Liver (tissue), 9 donors: ENCODE measurements around the gene SMARCC1. TPM values are rescaled to one million over a fixed set of nuclear protein-coding genes. Genes with fewer than 3 reads are reported as not detected.

Experiments
- DNase-seq: peaks from one replicate; pipeline ENCODE4 v3.0.0-alpha.2; 2017; ENCODE audit warnings: low spot score
- H3K27ac ChIP-seq, 2 donors: one replicate each; pipeline ENCODE4 v1.7.0; 2013; ENCODE audit warnings: inconsistent platforms in 2 of 2, low read length in 2 of 2, control low read depth in 1 of 2, low read depth in 1 of 2, mild to moderate bottlenecking in 1 of 2
- H3K27me3 ChIP-seq, 4 donors: one replicate each; pipeline versions ENCODE4 v1.6.1 to v1.7.0; 2013; ENCODE audit warnings: low read length in 3 of 4, inconsistent platforms in 1 of 4, mild to moderate bottlenecking in 1 of 4, moderate library complexity in 1 of 4; ENCODE audit not compliant: control insufficient read depth in 4 of 4, insufficient read depth in 4 of 4
- H3K36me3 ChIP-seq, 4 donors: one replicate each; pipeline versions ENCODE4 v1.6.1 to v1.7.0; 2013; ENCODE audit warnings: low read length in 3 of 4, mild to moderate bottlenecking in 3 of 4, low read depth in 1 of 4, moderate library complexity in 1 of 4; ENCODE audit not compliant: control insufficient read depth in 4 of 4, insufficient read depth in 3 of 4
- H3K4me1 ChIP-seq, 4 donors: one replicate each; pipeline versions ENCODE4 v1.6.1 to v1.7.0; 2013; ENCODE audit warnings: low read length in 3 of 4, mild to moderate bottlenecking in 3 of 4, moderate library complexity in 1 of 4; ENCODE audit not compliant: control insufficient read depth in 4 of 4, insufficient read depth in 4 of 4
- H3K4me3 ChIP-seq, 3 donors: one replicate each; pipeline versions ENCODE4 v1.6.1 to v1.7.0; 2013; ENCODE audit warnings: low read length in 3 of 3, control low read depth in 1 of 3, low read depth in 1 of 3, mild to moderate bottlenecking in 1 of 3
- H3K9ac ChIP-seq, 2 donors: one replicate each; pipeline ENCODE4 v1.7.0; 2013; ENCODE audit warnings: low read length in 2 of 2, mild to moderate bottlenecking in 2 of 2, moderate library complexity in 2 of 2, control low read depth in 1 of 2, low read depth in 1 of 2
- H3K9me3 ChIP-seq, 4 donors: one replicate each; pipeline versions ENCODE4 v1.6.1 to v1.7.0; 2013; ENCODE audit warnings: low read length in 3 of 4; ENCODE audit not compliant: control insufficient read depth in 4 of 4
- EGR1 ChIP-seq, 2 donors: IDR thresholded peaks; 2 replicates each; pipeline ENCODE4 v1.6.1; 2016 to 2018; ENCODE audit warnings: antibody characterized with exemption in 2 of 2, low read depth in 2 of 2
- FOXA1 ChIP-seq: IDR thresholded peaks from 2 replicates; pipeline ENCODE4 v1.6.1; 2016; ENCODE audit warnings: antibody characterized with exemption
- FOXA2 ChIP-seq: IDR thresholded peaks from 2 replicates; pipeline ENCODE4 v1.6.1; 2016; ENCODE audit warnings: antibody characterized with exemption
- GABPA ChIP-seq, 2 donors: IDR thresholded peaks in 1 of 2; conservative IDR thresholded peaks in 1 of 2; 2 replicates each; pipeline ENCODE4 v1.6.1; 2016; ENCODE audit warnings: antibody characterized with exemption in 2 of 2, mild to moderate bottlenecking in 1 of 2, moderate library complexity in 1 of 2
- HNF4A ChIP-seq, 2 donors: conservative IDR thresholded peaks; 2 replicates each; pipeline ENCODE4 v1.6.1; 2016; ENCODE audit warnings: antibody characterized with exemption in 2 of 2, mild to moderate bottlenecking in 2 of 2
- HNF4G ChIP-seq: IDR thresholded peaks from 2 replicates; pipeline ENCODE4 v1.6.1; 2016; ENCODE audit warnings: antibody characterized with exemption
- JUND ChIP-seq, 2 donors: IDR thresholded peaks; 2 replicates each; pipeline ENCODE4 v1.6.1; 2016; ENCODE audit warnings: antibody characterized with exemption in 2 of 2
- MAX ChIP-seq: IDR thresholded peaks from 2 replicates; pipeline ENCODE4 v1.6.1; 2016; ENCODE audit warnings: antibody characterized with exemption
- NR2F2 ChIP-seq: IDR thresholded peaks from 2 replicates; pipeline ENCODE4 v1.6.1; 2016; ENCODE audit warnings: antibody characterized with exemption
- RAD21 ChIP-seq, 2 donors: IDR thresholded peaks; 2 replicates each; pipeline ENCODE4 v1.6.1; 2016; ENCODE audit warnings: antibody characterized with exemption in 2 of 2, mild to moderate bottlenecking in 2 of 2
- REST ChIP-seq: IDR thresholded peaks from 2 replicates; pipeline ENCODE4 v1.6.1; 2016; ENCODE audit warnings: antibody characterized with exemption, mild to moderate bottlenecking
- RXRA ChIP-seq, 2 donors: IDR thresholded peaks; 2 replicates each; pipeline ENCODE4 v1.6.1; 2017 to 2018; ENCODE audit warnings: antibody characterized with exemption in 2 of 2, mild to moderate bottlenecking in 1 of 2
- SP1 ChIP-seq: IDR thresholded peaks from 2 replicates; pipeline ENCODE4 v1.6.1; 2018; ENCODE audit warnings: antibody characterized with exemption, mild to moderate bottlenecking
- TAF1 ChIP-seq: conservative IDR thresholded peaks from 2 replicates; pipeline ENCODE4 v1.6.1; 2016; ENCODE audit warnings: antibody characterized with exemption, mild to moderate bottlenecking
- YY1 ChIP-seq: IDR thresholded peaks from 2 replicates; pipeline ENCODE4 v1.6.1; 2016; ENCODE audit warnings: antibody characterized with exemption, mild to moderate bottlenecking
- WGBS: extraction: QIAGEN DNeasy Blood & Tissue Kit; methylation state at CpG from one replicate; pipeline ENCODE4 v1.1.7; 2013; 5-methylcytosine and 5-hydroxymethylcytosine counted together
- polyA plus RNA-seq, 2 donors: library from polyadenylated mRNA; stranded (reverse) in 1 of 2; unstranded in 1 of 2; fragments of 200-250 nt in 1 of 2; fragments of >200 nt in 1 of 2; fragmentation: Nextera tagmentation in 1 of 2; extraction: Ambion mirVana in 1 of 2; gene quantifications; one replicate each; pipeline versions ENCODE4 v1.2.1 to v1.2.3, GENCODE V29; 2013 to 2015
- total RNA-seq, 2 donors: library from RNA; depleted of rRNA; stranded (reverse); fragments of >200 nt; gene quantifications; one replicate each; pipeline ENCODE4 v1.2.3, GENCODE V29; 2014
- TF ChIP-seq, protein P1 (sequence below): IDR thresholded peaks from 2 replicates; pipeline ENCODE4 v1.6.1; 2016; ENCODE audit warnings: antibody characterized with exemption
- TF ChIP-seq, protein P2 (sequence below): IDR thresholded peaks from 2 replicates; pipeline ENCODE4 v1.6.1; 2016; ENCODE audit warnings: antibody characterized with exemption
- TF ChIP-seq, protein P3 (sequence below): fragments of 150-350 bp; IDR thresholded peaks from 2 replicates; pipeline ENCODE4 v1.5.1; 2017; ENCODE audit warnings: improper control_type of control experiment, low read depth, low read length; ENCODE audit not compliant: missing input control
- donor health status: healthy.
- donor health status: healthy.
- donor health status: healthy.
- donor health status: healthy.
- donor health status: healthy.

SMARCC1 gene
- total and polyA plus RNA-seq, 4 donors = 6.6 to 19.8 (median 12.6) TPM

GRCh38 chr3:47604145-47604544 is 177.5 kb downstream of the SMARCC1 start (continued):
- no peak for TF ChIP-seq GABPA (IDR thresholded peaks at IDR 0.05 in 1 of 2, conservative IDR thresholded peaks at IDR 0.05 in 1 of 2)
- TF ChIP-seq RXRA (IDR thresholded peaks at IDR 0.05) = no peak
- TF ChIP-seq JUND (IDR thresholded peaks at IDR 0.05) = no peak
- no peak for TF ChIP-seq FOXA1
- TF ChIP-seq, protein P1, sequence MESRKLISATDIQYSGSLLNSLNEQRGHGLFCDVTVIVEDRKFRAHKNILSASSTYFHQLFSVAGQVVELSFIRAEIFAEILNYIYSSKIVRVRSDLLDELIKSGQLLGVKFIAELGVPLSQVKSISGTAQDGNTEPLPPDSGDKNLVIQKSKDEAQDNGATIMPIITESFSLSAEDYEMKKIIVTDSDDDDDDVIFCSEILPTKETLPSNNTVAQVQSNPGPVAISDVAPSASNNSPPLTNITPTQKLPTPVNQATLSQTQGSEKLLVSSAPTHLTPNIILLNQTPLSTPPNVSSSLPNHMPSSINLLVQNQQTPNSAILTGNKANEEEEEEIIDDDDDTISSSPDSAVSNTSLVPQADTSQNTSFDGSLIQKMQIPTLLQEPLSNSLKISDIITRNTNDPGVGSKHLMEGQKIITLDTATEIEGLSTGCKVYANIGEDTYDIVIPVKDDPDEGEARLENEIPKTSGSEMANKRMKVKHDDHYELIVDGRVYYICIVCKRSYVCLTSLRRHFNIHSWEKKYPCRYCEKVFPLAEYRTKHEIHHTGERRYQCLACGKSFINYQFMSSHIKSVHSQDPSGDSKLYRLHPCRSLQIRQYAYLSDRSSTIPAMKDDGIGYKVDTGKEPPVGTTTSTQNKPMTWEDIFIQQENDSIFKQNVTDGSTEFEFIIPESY = no peak
- TF ChIP-seq SP1 = no peak

DNA sequence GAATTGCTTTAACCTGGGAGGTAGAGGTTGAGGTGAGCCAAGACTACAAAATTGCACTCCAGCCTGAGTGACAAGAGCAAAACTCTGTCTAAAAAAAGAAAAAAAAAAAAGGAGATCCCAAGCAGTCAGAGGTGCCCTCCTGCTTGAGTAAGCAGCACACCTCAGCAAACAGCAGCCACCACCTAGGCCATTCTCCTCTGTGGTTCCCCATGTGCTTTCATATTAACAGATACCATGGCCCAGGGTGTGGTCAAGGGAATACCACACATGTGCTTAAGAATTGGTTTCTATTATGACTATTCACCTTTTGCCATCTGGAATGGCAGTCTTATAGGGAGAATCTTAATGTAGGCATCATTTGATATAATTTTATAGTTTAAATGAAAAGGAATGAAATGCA is 178.4 kb downstream of the SMARCC1 start:
- Histone ChIP-seq H3K9me3 (no peaks in the 10 kb centered on the region), H3K27ac (no peak overlapping the region), H3K36me3 (peaks cover 5 to 28% (median 20%) of the 10 kb centered on the region in 4 donors), H3K9ac (no peak overlapping the region), H3K27me3 (no peaks in the 10 kb centered on the region), H3K4me3 (no peak overlapping the region), H3K4me1 (no peaks in the 10 kb centered on the region)
- DNase-seq = no peak
- TF ChIP-seq FOXA2 = no peak
- TF ChIP-seq, protein P2, sequence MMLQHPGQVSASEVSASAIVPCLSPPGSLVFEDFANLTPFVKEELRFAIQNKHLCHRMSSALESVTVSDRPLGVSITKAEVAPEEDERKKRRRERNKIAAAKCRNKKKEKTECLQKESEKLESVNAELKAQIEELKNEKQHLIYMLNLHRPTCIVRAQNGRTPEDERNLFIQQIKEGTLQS = no peak
- TF ChIP-seq YY1 = no peak

GRCh38 chr3:47601281-47601680 is 180.4 kb downstream of the SMARCC1 start:
- no peak overlapping the region for H3K4me3 ChIP-seq
- H3K4me1 ChIP-seq = no peaks in the 10 kb centered on the region
- H3K9ac ChIP-seq = no peak overlapping the region
- TF ChIP-seq GABPA (IDR thresholded peaks at IDR 0.05 in 1 of 2, conservative IDR thresholded peaks at IDR 0.05 in 1 of 2) (no peak), SP1 (no peak), TAF1 (no peak), EGR1 (IDR thresholded peaks at IDR 0.05; ENCODE audit: low read depth in 2 of 2) (no peak), REST (no peak), YY1 (no peak), NR2F2 (no peak), HNF4A (conservative IDR thresholded peaks at IDR 0.05) (no peak), MAX (no peak), FOXA2 (no peak), FOXA1 (no peak), RXRA (IDR thresholded peaks at IDR 0.05) (no peak), RAD21 (IDR thresholded peaks at IDR 0.05) (no peak), HNF4G (no peak)
- TF ChIP-seq, protein P3, sequence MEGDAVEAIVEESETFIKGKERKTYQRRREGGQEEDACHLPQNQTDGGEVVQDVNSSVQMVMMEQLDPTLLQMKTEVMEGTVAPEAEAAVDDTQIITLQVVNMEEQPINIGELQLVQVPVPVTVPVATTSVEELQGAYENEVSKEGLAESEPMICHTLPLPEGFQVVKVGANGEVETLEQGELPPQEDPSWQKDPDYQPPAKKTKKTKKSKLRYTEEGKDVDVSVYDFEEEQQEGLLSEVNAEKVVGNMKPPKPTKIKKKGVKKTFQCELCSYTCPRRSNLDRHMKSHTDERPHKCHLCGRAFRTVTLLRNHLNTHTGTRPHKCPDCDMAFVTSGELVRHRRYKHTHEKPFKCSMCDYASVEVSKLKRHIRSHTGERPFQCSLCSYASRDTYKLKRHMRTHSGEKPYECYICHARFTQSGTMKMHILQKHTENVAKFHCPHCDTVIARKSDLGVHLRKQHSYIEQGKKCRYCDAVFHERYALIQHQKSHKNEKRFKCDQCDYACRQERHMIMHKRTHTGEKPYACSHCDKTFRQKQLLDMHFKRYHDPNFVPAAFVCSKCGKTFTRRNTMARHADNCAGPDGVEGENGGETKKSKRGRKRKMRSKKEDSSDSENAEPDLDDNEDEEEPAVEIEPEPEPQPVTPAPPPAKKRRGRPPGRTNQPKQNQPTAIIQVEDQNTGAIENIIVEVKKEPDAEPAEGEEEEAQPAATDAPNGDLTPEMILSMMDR = no peak
- TF ChIP-seq, protein P2 = no peak
- WGBS = 96% methylated on average over 3 of the region's 3 CpGs
- no peaks in the 10 kb centered on the region for H3K9me3 ChIP-seq
- DNase-seq = no peak
- H3K27me3 ChIP-seq = no peaks in the 10 kb centered on the region
- H3K27ac ChIP-seq = no peak overlapping the region
- peaks cover 3 to 29% (median 18%) of the 10 kb centered on the region in 4 donors for H3K36me3 ChIP-seq
